Thymus (tissue), 11 donors: ENCODE data around the gene ST6GALNAC4. TPM values are rescaled to one million over a fixed set of nuclear protein-coding genes. Genes with fewer than 3 reads are reported as not detected.

ENCODE experiments used
- DNase-seq, 9 donors: peaks; one replicate each; pipeline ENCODE4 v3.0.0-alpha.2; 2013; ENCODE audit warnings: low spot score in 9 of 9, low read depth in 6 of 9, missing footprints in 1 of 9
- H3K27ac ChIP-seq, 2 donors: one replicate each; pipeline ENCODE4 v1.5.1; 2013; ENCODE audit warnings: control low read depth in 1 of 2, low read depth in 1 of 2, low read length in 1 of 2, mild to moderate bottlenecking in 1 of 2, moderate library complexity in 1 of 2
- H3K27me3 ChIP-seq, 2 donors: one replicate each; pipeline ENCODE4 v1.5.1; 2013; ENCODE audit warnings: low read length in 1 of 2; ENCODE audit not compliant: control insufficient read depth in 2 of 2, insufficient read depth in 1 of 2
- H3K36me3 ChIP-seq, 2 donors: one replicate each; pipeline ENCODE4 v1.5.1; 2013; ENCODE audit warnings: low read length in 1 of 2, mild to moderate bottlenecking in 1 of 2, moderate library complexity in 1 of 2; ENCODE audit not compliant: control insufficient read depth in 2 of 2, insufficient read depth in 2 of 2
- H3K4me1 ChIP-seq, 2 donors: one replicate each; pipeline ENCODE4 v1.5.1; 2013; ENCODE audit warnings: low read length in 2 of 2; ENCODE audit not compliant: control insufficient read depth in 2 of 2, insufficient read depth in 2 of 2
- H3K4me3 ChIP-seq, 2 donors: one replicate each; pipeline ENCODE4 v1.5.1; 2013; ENCODE audit warnings: low read length in 2 of 2, control low read depth in 1 of 2, mild to moderate bottlenecking in 1 of 2
- H3K9me3 ChIP-seq, 2 donors: one replicate each; pipeline ENCODE4 v1.5.1; 2013; ENCODE audit warnings: low read length in 1 of 2, mild to moderate bottlenecking in 1 of 2; ENCODE audit not compliant: control insufficient read depth in 2 of 2, insufficient read depth in 1 of 2
- WGBS: extraction: QIAGEN DNeasy Blood & Tissue Kit; methylation state at CpG from one replicate; pipeline ENCODE4 v1.1.7; 2013; 5-methylcytosine and 5-hydroxymethylcytosine counted together
- polyA plus RNA-seq: library from polyadenylated mRNA; stranded (reverse); fragments of 200-250 nt; gene quantifications from one replicate; pipeline ENCODE4 v1.2.3, GENCODE V29; 2013
- total RNA-seq: library from RNA; stranded (reverse); fragments of 120-200 nt; gene quantifications from one replicate; pipeline ENCODE4 v1.2.4, GENCODE V29; 2013
- donor health status: healthy.

The ST6GALNAC4 gene
- total and polyA plus RNA-seq, 2 donors = 8.5 to 12.8 TPM

- peaks cover 0 to 3% of the 10 kb centered on the region in 2 donors for H3K36me3 ChIP-seq
- peaks cover 7 to 13% of the 10 kb centered on the region in 2 donors for H3K4me1 ChIP-seq
- H3K27ac ChIP-seq = no peak overlapping the region
- 82% methylated on average over 8 of the region's 8 CpGs for WGBS
- H3K4me3 ChIP-seq = no peak overlapping the region
- H3K27me3 ChIP-seq = peaks cover 15 to 30% of the 10 kb centered on the region in 2 donors
- no peaks in the 10 kb centered on the region for H3K9me3 ChIP-seq
- no peak for DNase-seq
These were observed 38.0 kb downstream of the ST6GALNAC4 start for GRCh38 chr9:127878652-127879390.

- 91% methylated on average over 18 of the region's 18 CpGs for WGBS
- Histone ChIP-seq H3K27ac (no peak overlapping the region), H3K4me1 (peaks cover 6 to 12% of the 10 kb centered on the region in 2 donors), H3K27me3 (peaks cover 15 to 30% of the 10 kb centered on the region in 2 donors), H3K9me3 (no peaks in the 10 kb centered on the region), H3K36me3 (peaks cover 0 to 3% of the 10 kb centered on the region in 2 donors), H3K4me3 (no peak overlapping the region)
- DNase-seq = no peak
These were observed 38.7 kb downstream of the ST6GALNAC4 start for GRCh38 chr9:127878001-127878651.

- Histone ChIP-seq H3K4me1 (peaks cover under 1 to 7% of the 10 kb centered on the region in 2 donors), H3K4me3 (peak within 1 kb of the TSS in 1 of 2 donors; percentile 39), H3K9me3 (no peaks in the 10 kb centered on the region), H3K27me3 (peaks cover 15 to 30% of the 10 kb centered on the region in 2 donors), H3K36me3 (peaks cover 0 to 3% of the 10 kb centered on the region in 2 donors), H3K27ac (no peak within 1 kb of the TSS)
- no peak for DNase-seq
- 9% methylated on average over 44 of the region's 44 CpGs for WGBS
These were observed 39.3 kb downstream of the ST6GALNAC4 start, which contains the start of gene AK1 for GRCh38 chr9:127877566-127877998. Gene AK1, minus strand, starts transcription at chr9:127877675. Its CDS starts 3,058 bp downstream, at chr9:127874617.

- WGBS = 53% methylated on average over 26 of the region's 26 CpGs
- H3K9me3 ChIP-seq = no peaks in the 10 kb centered on the region
- DNase-seq = no peak
- no peak overlapping the region for H3K27ac ChIP-seq
- peaks cover 0 to 4% of the 10 kb centered on the region in 2 donors for H3K4me1 ChIP-seq
- peak overlapping the region in 1 of 2 donors; percentile 39 for H3K4me3 ChIP-seq
- peaks cover 15 to 30% of the 10 kb centered on the region in 2 donors for H3K27me3 ChIP-seq
- peaks cover 0 to 3% of the 10 kb centered on the region in 2 donors for H3K36me3 ChIP-seq
These were observed 39.9 kb downstream of the ST6GALNAC4 start for GRCh38 chr9:127876764-127877562.

- Histone ChIP-seq H3K36me3 (peaks cover 0 to 3% of the 10 kb centered on the region in 2 donors), H3K27ac (no peak overlapping the region), H3K4me3 (no peak overlapping the region), H3K4me1 (peaks cover 0 to 4% of the 10 kb centered on the region in 2 donors), H3K9me3 (no peaks in the 10 kb centered on the region), H3K27me3 (peaks cover 15 to 30% of the 10 kb centered on the region in 2 donors)
- DNase-seq = no peak
- 95% methylated on average over 14 of the region's 14 CpGs for WGBS
These were observed 40.6 kb downstream of the ST6GALNAC4 start for GRCh38 chr9:127876026-127876763.

GRCh38 chr9:127875306-127875966 lies 41.4 kb downstream of the ST6GALNAC4 start:
- Histone ChIP-seq H3K27ac (no peak overlapping the region), H3K9me3 (no peaks in the 10 kb centered on the region), H3K27me3 (peaks cover 15 to 30% of the 10 kb centered on the region in 2 donors), H3K4me1 (peaks cover 0 to 4% of the 10 kb centered on the region in 2 donors), H3K4me3 (no peak overlapping the region), H3K36me3 (peaks cover 0 to 3% of the 10 kb centered on the region in 2 donors)
- no peak for DNase-seq
- WGBS = 97% methylated on average over 10 of the region's 10 CpGs

GRCh38 chr9:127874301-127875221 lies 42.3 kb downstream of the ST6GALNAC4 start:
- no peaks in the 10 kb centered on the region for H3K9me3 ChIP-seq
- H3K4me3 ChIP-seq = no peak overlapping the region
- no peak overlapping the region for H3K27ac ChIP-seq
- peaks cover 0 to 3% of the 10 kb centered on the region in 2 donors for H3K36me3 ChIP-seq
- H3K4me1 ChIP-seq = peaks cover 0 to 7% of the 10 kb centered on the region in 2 donors
- 95% methylated on average over 19 of the region's 19 CpGs for WGBS
- peaks cover 15 to 30% of the 10 kb centered on the region in 2 donors for H3K27me3 ChIP-seq
- no peak for DNase-seq
